K562 (cell line): ENCODE data around the gene FSTL4. TPM values are rescaled to one million over a fixed set of nuclear protein-coding genes. Genes with fewer than 3 reads are reported as not detected.

Experiments
- ATF1 ChIP-seq, 2 experiments: fragments of 450-650 bp in 1 of 2; IDR thresholded peaks; 2 replicates each; pipeline ENCODE4 v1.6.1; 2016; ENCODE audit warnings: missing compliant biosample characterization in 1 of 2, missing genetic modification characterization in 1 of 2
- C11orf30 ChIP-seq: fragments of 450-650 bp; IDR thresholded peaks from 2 replicates; pipeline ENCODE4 v1.6.1; 2016; ENCODE audit warnings: low read depth, mild to moderate bottlenecking
- CHCHD3 ChIP-seq: fragments of 250-450 bp; sonication (Bioruptor Pico); IDR thresholded peaks from 2 replicates; pipeline ENCODE4 v2.1.2; 2022; ENCODE audit warnings: mild to moderate bottlenecking
- ETV1 ChIP-seq: fragments of 450-650 bp; conservative IDR thresholded peaks from 2 replicates; pipeline ENCODE4 v1.6.1; 2016; ENCODE audit warnings: missing genetic modification characterization, control low read depth, low read depth, missing compliant biosample characterization
- EWSR1 ChIP-seq: fragments of 450-650 bp; IDR thresholded peaks from 2 replicates; pipeline ENCODE4 v1.6.1; 2018; ENCODE audit warnings: borderline replicate concordance, mild to moderate bottlenecking, low read depth, moderate library complexity; ENCODE audit not compliant: partially characterized antibody
- HEY1 ChIP-seq: fragments of 250-450 bp; sonication (Bioruptor Pico); IDR thresholded peaks from 2 replicates; pipeline ENCODE4 v1.5.0; 2020; ENCODE audit warnings: mild to moderate bottlenecking, moderate library complexity, borderline replicate concordance
- LCOR ChIP-seq: sonication (generic); formaldehyde crosslinking; IDR thresholded peaks from 2 replicates; pipeline ENCODE4 v1.8.0; 2022; ENCODE audit warnings: mild to moderate bottlenecking, missing genetic modification reagents
- POLR2A ChIP-seq: fragments of 450-650 bp; conservative IDR thresholded peaks from 2 replicates; pipeline ENCODE4 v1.6.1; 2016
- SAP30 ChIP-seq: fragments of 200-600 bp; sonication (generic); IDR thresholded peaks from 2 replicates; pipeline ENCODE4 v1.6.1; 2012; ENCODE audit warnings: borderline replicate concordance, low read depth, mild to moderate bottlenecking, moderate library complexity, low read length, control low read depth, inconsistent platforms; ENCODE audit not compliant: insufficient read depth, poor library complexity, severe bottlenecking
- SIN3B ChIP-seq: fragments of 450-650 bp; IDR thresholded peaks from 2 replicates; pipeline ENCODE4 v1.6.1; 2017; ENCODE audit warnings: low read depth, mild to moderate bottlenecking, moderate library complexity
- SRSF3 ChIP-seq: fragments of 200-400 bp; formaldehyde crosslinking; IDR thresholded peaks from 2 replicates; pipeline ENCODE4 v1.6.1; 2016; ENCODE audit warnings: mild to moderate bottlenecking, low read length, moderate library complexity; ENCODE audit not compliant: insufficient read depth
- TCF3 ChIP-seq: sonication (generic); formaldehyde crosslinking; IDR thresholded peaks from 2 replicates; pipeline ENCODE4 v1.4.0; 2020; ENCODE audit warnings: mild to moderate bottlenecking, missing genetic modification reagents
- ZNF384 ChIP-seq: IDR thresholded peaks from 2 replicates; pipeline ENCODE4 v1.6.1; 2012; ENCODE audit warnings: low read depth, low read length, improper control_type of control experiment
- ZNF41 ChIP-seq: fragments of 250-450 bp; sonication (Bioruptor Pico); conservative IDR thresholded peaks from 2 replicates; pipeline ENCODE4 v1.4.0; 2020; ENCODE audit warnings: mild to moderate bottlenecking
- ZNF436 ChIP-seq: fragments of 250-450, 450-650 bp; sonication (Bioruptor Pico); formaldehyde crosslinking; IDR thresholded peaks from 2 replicates; pipeline ENCODE4 v1.7.0; 2020; ENCODE audit warnings: mild to moderate bottlenecking
- ZNF778 ChIP-seq: fragments of 450-650 bp; formaldehyde crosslinking; IDR thresholded peaks from 2 replicates; pipeline ENCODE4 v1.4.0; 2020; ENCODE audit warnings: mild to moderate bottlenecking, moderate library complexity
- polyA plus RNA-seq, 8 experiments: library from polyadenylated mRNA; depleted of rRNA in 4 of 8; stranded (reverse) in 5 of 8; unstranded in 3 of 8; fragments of >200 nt; fragmentation: Nextera tagmentation in 2 of 8; fragmentation: Illumina TruSeq in 1 of 8; extraction: Ambion mirVana in 2 of 8; extraction: Trizol in 1 of 8; gene quantifications; 2 replicates each; pipeline versions ENCODE4 v1.2.1 to v1.2.3, GENCODE V29; 2011 to 2014; ENCODE audit warnings: inconsistent platforms in 1 of 8, missing spikeins in 1 of 8
- total RNA-seq, 7 experiments: library from RNA; depleted of rRNA in 6 of 7; stranded (reverse); fragments of >200 nt in 6 of 7; fragmentation: Illumina TruSeq in 2 of 7; extraction: Trizol in 2 of 7; gene quantifications; 2 replicates each; pipeline versions ENCODE4 v1.2.1 to v1.2.3, GENCODE V29; 2011 to 2021; ENCODE audit warnings: low replicate concordance in 1 of 7
- TF ChIP-seq, protein P1 (sequence below), 2 experiments: fragments of 450-650 bp; IDR thresholded peaks; 2 replicates each; pipeline ENCODE4 v1.6.1; 2016
- TF ChIP-seq, protein P2 (sequence below): fragments of 450-650 bp; formaldehyde crosslinking; IDR thresholded peaks from 2 replicates; pipeline ENCODE4 v1.4.0; 2020; ENCODE audit warnings: mild to moderate bottlenecking, mixed read lengths
- TF ChIP-seq, protein P3 (sequence below): fragments of 450-650 bp; IDR thresholded peaks from 2 replicates; pipeline ENCODE4 v1.6.1; 2017; ENCODE audit warnings: antibody characterized with exemption, mild to moderate bottlenecking
- TF ChIP-seq, protein P4 (sequence below), 2 experiments: fragments of 450-650 bp in 1 of 2; sonication (generic) in 1 of 2; formaldehyde crosslinking; conservative IDR thresholded peaks; 2 replicates each; pipeline versions ENCODE4 v1.4.0 to v1.8.1; 2020 to 2022; ENCODE audit warnings: mild to moderate bottlenecking in 1 of 2, missing genetic modification reagents in 1 of 2

The FSTL4 gene
- total and polyA plus RNA-seq, 9 of the 15 experiments (the other 6 are each of a cell fraction or from before 2014, with no cell fraction given), result 0.08 to 0.18 (median 0.10) TPM; not detected in 5

DNA sequence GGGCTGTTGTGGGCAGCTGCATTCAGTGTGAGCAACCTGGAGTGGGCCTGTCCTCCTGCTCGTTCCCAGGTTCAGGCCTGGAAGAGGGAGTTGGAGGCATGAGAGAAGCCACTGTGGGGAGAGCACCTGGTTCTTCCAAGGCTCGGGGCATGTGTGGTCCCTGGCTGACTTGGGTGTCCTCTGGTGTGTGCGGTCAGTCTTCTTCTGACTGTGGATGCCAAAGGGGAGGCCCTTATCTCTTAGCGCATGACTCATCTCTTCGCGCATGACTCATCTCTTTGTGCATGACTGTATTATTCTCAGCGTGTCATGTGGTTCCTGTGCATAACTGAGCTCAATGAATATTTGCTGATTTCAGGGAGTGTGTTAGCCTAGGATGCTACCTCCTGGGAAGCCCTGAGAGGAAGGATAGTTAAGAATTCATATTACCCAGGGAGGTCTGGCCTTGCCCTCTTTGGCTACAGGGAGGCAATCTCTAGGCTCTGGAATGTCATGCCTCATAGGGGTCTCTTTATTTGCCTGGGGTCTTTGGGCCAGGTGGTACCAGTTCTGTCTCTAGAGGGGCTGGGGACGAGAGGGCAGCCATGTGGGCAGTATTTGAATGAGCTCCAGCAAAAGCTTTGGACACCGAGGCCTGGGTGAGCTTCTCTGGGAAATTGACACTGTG lies 371.8 kb downstream of the FSTL4 start (continued):
- no peak for TF ChIP-seq ATF1 (CRISPR knock-in tag; IDR thresholded peaks at IDR 0.05)
- TF ChIP-seq ATF1 (tag; IDR thresholded peaks at IDR 0.05), result peak; percentile 92
- no peak for TF ChIP-seq CHCHD3
- no peak for TF ChIP-seq SIN3B
- TF ChIP-seq, protein P1, sequence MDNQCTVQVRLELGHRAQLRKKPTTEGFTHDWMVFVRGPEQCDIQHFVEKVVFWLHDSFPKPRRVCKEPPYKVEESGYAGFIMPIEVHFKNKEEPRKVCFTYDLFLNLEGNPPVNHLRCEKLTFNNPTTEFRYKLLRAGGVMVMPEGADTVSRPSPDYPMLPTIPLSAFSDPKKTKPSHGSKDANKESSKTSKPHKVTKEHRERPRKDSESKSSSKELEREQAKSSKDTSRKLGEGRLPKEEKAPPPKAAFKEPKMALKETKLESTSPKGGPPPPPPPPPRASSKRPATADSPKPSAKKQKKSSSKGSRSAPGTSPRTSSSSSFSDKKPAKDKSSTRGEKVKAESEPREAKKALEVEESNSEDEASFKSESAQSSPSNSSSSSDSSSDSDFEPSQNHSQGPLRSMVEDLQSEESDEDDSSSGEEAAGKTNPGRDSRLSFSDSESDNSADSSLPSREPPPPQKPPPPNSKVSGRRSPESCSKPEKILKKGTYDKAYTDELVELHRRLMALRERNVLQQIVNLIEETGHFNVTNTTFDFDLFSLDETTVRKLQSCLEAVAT (IDR thresholded peaks at IDR 0.05), result peak in 1 of 2 experiments; percentile 13; a peak in 2 of 4 replicates
- peak; percentile 45; the same call in 1 of the 2 replicates for TF ChIP-seq LCOR (CRISPR knock-in tag)
- TF ChIP-seq, protein P2, sequence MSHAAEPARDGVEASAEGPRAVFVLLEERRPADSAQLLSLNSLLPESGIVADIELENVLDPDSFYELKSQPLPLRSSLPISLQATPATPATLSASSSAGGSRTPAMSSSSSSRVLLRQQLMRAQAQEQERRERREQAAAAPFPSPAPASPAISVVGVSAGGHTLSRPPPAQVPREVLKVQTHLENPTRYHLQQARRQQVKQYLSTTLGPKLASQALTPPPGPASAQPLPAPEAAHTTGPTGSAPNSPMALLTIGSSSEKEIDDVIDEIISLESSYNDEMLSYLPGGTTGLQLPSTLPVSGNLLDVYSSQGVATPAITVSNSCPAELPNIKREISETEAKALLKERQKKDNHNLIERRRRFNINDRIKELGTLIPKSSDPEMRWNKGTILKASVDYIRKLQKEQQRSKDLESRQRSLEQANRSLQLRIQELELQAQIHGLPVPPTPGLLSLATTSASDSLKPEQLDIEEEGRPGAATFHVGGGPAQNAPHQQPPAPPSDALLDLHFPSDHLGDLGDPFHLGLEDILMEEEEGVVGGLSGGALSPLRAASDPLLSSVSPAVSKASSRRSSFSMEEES (CRISPR knock-in tag), result peak; percentile 54; the same call in 1 of the 2 replicates
- peak; percentile 62; the same call in 1 of the 2 replicates for TF ChIP-seq ETV1 (tag)
- TF ChIP-seq ZNF436 (CRISPR knock-in tag), result no peak
- no peak for TF ChIP-seq ZNF384
- no peak for TF ChIP-seq SRSF3
- TF ChIP-seq, protein P3, sequence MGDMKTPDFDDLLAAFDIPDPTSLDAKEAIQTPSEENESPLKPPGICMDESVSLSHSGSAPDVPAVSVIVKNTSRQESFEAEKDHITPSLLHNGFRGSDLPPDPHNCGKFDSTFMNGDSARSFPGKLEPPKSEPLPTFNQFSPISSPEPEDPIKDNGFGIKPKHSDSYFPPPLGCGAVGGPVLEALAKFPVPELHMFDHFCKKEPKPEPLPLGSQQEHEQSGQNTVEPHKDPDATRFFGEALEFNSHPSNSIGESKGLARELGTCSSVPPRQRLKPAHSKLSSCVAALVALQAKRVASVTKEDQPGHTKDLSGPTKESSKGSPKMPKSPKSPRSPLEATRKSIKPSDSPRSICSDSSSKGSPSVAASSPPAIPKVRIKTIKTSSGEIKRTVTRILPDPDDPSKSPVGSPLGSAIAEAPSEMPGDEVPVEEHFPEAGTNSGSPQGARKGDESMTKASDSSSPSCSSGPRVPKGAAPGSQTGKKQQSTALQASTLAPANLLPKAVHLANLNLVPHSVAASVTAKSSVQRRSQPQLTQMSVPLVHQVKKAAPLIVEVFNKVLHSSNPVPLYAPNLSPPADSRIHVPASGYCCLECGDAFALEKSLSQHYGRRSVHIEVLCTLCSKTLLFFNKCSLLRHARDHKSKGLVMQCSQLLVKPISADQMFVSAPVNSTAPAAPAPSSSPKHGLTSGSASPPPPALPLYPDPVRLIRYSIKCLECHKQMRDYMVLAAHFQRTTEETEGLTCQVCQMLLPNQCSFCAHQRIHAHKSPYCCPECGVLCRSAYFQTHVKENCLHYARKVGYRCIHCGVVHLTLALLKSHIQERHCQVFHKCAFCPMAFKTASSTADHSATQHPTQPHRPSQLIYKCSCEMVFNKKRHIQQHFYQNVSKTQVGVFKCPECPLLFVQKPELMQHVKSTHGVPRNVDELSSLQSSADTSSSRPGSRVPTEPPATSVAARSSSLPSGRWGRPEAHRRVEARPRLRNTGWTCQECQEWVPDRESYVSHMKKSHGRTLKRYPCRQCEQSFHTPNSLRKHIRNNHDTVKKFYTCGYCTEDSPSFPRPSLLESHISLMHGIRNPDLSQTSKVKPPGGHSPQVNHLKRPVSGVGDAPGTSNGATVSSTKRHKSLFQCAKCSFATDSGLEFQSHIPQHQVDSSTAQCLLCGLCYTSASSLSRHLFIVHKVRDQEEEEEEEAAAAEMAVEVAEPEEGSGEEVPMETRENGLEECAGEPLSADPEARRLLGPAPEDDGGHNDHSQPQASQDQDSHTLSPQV, result peak; percentile 16; the same call in 1 of the 2 replicates
- TF ChIP-seq POLR2A, result peak; percentile 60; the same call in 1 of the 2 replicates
- TF ChIP-seq TCF3 (CRISPR knock-in tag), result peak; percentile 27; the same call in 1 of the 2 replicates
- TF ChIP-seq HEY1, result no peak
- no peak for TF ChIP-seq EWSR1
- peak; percentile 99 for TF ChIP-seq C11orf30
- no peak for TF ChIP-seq SAP30
- TF ChIP-seq, protein P4, sequence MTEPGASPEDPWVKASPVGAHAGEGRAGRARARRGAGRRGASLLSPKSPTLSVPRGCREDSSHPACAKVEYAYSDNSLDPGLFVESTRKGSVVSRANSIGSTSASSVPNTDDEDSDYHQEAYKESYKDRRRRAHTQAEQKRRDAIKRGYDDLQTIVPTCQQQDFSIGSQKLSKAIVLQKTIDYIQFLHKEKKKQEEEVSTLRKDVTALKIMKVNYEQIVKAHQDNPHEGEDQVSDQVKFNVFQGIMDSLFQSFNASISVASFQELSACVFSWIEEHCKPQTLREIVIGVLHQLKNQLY (CRISPR knock-in tag; conservative IDR thresholded peaks at IDR 0.05), result no peak
- no peak for TF ChIP-seq ZNF41
- no peak for TF ChIP-seq ZNF778 (CRISPR knock-in tag)
